Lower lobe of right lung (tissue), 2 donors: ENCODE measurements around the gene IMMP1L. TPM values are rescaled to one million over a fixed set of nuclear protein-coding genes. Genes with fewer than 3 reads are reported as not detected.

Experiments used
- ATAC-seq, 2 donors: fragments of 200-7000 bp; cut with Tn5 transposase; one replicate each; pipeline ENCODE4 v1.9.1; 2020 to 2022; ENCODE audit warnings: mild to moderate bottlenecking in 2 of 2, moderate library complexity in 2 of 2
- DNase-seq: peaks from one replicate; pipeline ENCODE4 v3.0.0-alpha.2; 2020
- H3K27ac ChIP-seq: fragments of 200-600 bp; one replicate; pipeline ENCODE4 v1.8.0; 2022
- H3K27me3 ChIP-seq: fragments of 200-600 bp; one replicate; pipeline ENCODE4 v1.8.0; 2022; ENCODE audit warnings: low read depth
- H3K36me3 ChIP-seq: fragments of 200-600 bp; one replicate; pipeline ENCODE4 v1.8.0; 2022; ENCODE audit warnings: mild to moderate bottlenecking
- H3K4me1 ChIP-seq: fragments of 200-600 bp; one replicate; pipeline ENCODE4 v1.8.0; 2022
- H3K4me3 ChIP-seq: fragments of 200-600 bp; one replicate; pipeline ENCODE4 v1.8.0; 2022; ENCODE audit warnings: mild to moderate bottlenecking
- H3K9me3 ChIP-seq: fragments of 200-600 bp; one replicate; pipeline ENCODE4 v1.8.0; 2022
- intact Hi-C: fragments of 100-400 bp; cut with DNase I; formaldehyde crosslinking; loops from one replicate; pipeline ENCODE4 v1.11.0; 2022
- total RNA-seq: library from RNA; stranded (reverse); fragmentation: NEBNext Ultra II Directional; extraction: Animal tissue kit (Norgen Biotek cat#: 25700); gene quantifications from one replicate; pipeline ENCODE4 v1.2.1, GENCODE V29; 2021
- TF ChIP-seq, protein P1 (sequence below): fragments of 200-600 bp; IDR thresholded peaks from one replicate; pipeline ENCODE4 v1.8.0; 2022; ENCODE audit warnings: antibody characterized with exemption, mild to moderate bottlenecking
- donor health status: DM: no; HTN: yes; CAD: no; lungs with severe emphysema.

The IMMP1L gene
- total RNA-seq, 1 donor from 2014 or later: 14.4 TPM

DNA sequence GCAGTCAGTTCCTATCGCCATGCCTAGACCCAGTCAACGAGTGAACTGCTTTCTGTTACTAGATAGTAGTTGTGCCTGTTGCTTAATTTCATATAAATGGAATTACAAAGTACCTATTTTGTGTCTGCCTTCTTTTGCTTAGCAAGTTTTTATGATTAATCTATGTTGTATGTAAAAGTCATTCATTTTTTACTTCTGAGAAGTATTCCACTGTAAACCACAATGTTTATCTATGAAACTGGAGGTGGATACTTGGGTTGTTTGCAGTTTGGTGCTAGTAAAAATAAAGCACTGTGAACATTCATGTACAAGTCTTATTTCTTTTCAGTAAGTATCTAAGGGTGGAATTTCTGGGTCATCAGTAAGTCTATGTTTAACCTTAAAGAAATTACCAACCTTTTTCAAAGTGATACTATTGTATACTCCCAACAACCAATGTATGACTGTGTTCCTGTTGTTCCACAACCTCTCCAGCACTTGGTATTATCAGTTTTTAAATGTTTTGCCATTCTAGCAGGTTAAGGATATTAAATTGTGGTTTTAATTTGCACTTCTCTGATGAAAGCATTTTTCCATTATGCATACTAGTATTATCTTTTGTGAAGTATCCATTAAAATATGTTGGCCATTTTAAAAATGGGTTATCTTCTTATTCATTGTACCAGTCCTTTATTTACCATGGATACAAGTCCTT lies 71.5 kb downstream of the IMMP1L start:
- no peak for ATAC-seq
- no peaks in the 10 kb centered on the region for H3K27me3 ChIP-seq
- no peak overlapping the region for H3K4me3 ChIP-seq
- H3K4me1 ChIP-seq: no peaks in the 10 kb centered on the region
- peaks cover 1% of the 10 kb centered on the region for H3K36me3 ChIP-seq
- DNase-seq: no peak
- TF ChIP-seq, protein P1, sequence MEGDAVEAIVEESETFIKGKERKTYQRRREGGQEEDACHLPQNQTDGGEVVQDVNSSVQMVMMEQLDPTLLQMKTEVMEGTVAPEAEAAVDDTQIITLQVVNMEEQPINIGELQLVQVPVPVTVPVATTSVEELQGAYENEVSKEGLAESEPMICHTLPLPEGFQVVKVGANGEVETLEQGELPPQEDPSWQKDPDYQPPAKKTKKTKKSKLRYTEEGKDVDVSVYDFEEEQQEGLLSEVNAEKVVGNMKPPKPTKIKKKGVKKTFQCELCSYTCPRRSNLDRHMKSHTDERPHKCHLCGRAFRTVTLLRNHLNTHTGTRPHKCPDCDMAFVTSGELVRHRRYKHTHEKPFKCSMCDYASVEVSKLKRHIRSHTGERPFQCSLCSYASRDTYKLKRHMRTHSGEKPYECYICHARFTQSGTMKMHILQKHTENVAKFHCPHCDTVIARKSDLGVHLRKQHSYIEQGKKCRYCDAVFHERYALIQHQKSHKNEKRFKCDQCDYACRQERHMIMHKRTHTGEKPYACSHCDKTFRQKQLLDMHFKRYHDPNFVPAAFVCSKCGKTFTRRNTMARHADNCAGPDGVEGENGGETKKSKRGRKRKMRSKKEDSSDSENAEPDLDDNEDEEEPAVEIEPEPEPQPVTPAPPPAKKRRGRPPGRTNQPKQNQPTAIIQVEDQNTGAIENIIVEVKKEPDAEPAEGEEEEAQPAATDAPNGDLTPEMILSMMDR: no peak
- H3K27ac ChIP-seq: no peak overlapping the region
- intact Hi-C loops: no loop called here
- no peaks in the 10 kb centered on the region for H3K9me3 ChIP-seq

DNA sequence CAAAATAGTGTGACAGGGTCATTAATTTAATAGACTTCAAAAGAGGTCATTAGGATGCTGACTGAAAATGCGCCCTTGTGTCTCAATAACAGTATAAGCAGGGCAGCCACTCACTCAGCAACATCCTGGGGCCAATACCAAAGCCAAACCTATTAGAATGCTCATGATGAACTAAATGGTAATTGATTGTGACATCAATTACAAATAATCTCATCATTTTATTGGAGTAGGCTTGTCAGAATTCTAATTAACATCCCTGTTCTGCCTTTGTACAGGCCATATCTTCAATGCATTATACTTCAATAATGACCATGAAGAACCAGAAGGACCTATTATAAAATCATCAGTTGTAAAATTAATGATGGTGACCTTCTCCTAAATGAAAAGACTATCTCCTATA lies 75.6 kb downstream of the IMMP1L start:
- H3K27me3 ChIP-seq: no peaks in the 10 kb centered on the region
- ATAC-seq: no peak
- intact Hi-C loops: no loop called here

DNA sequence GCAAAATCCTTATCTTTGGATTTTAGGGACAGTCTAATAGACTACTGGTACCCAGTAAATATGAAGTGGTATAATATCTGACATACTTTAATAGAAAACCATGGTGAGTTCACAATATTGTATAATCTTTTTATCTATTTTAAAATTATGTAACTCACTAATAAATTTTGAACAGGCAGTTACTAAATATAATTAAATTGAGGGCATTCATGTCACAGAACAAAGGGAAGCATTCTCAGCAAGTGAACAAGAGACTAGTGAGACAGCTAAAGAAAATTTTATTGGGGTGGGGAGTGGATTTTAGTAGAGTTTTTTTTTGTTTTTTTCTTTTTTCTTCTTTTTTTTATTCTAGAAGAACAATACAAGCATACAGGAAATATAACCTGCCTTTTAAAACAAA lies 84.8 kb downstream of the IMMP1L start:
- Histone ChIP-seq H3K9me3 (no peaks in the 10 kb centered on the region), H3K4me1 (no peaks in the 10 kb centered on the region), H3K4me3 (no peak overlapping the region), H3K27ac (no peak overlapping the region), H3K36me3 (peaks cover 8% of the 10 kb centered on the region), H3K27me3 (no peaks in the 10 kb centered on the region)
- ATAC-seq (no peak), DNase-seq (no peak)
- TF ChIP-seq, protein P1: no peak
- intact Hi-C loops: no loop called here

More for the DNA sequence above, 75.6 kb downstream of the IMMP1L start:
- no peaks in the 10 kb centered on the region for H3K4me1 ChIP-seq
- no peak overlapping the region for H3K27ac ChIP-seq
- no peak overlapping the region for H3K4me3 ChIP-seq
- TF ChIP-seq, protein P1: no peak
- no peaks in the 10 kb centered on the region for H3K9me3 ChIP-seq
- DNase-seq: no peak
- peaks cover 31% of the 10 kb centered on the region for H3K36me3 ChIP-seq

DNA sequence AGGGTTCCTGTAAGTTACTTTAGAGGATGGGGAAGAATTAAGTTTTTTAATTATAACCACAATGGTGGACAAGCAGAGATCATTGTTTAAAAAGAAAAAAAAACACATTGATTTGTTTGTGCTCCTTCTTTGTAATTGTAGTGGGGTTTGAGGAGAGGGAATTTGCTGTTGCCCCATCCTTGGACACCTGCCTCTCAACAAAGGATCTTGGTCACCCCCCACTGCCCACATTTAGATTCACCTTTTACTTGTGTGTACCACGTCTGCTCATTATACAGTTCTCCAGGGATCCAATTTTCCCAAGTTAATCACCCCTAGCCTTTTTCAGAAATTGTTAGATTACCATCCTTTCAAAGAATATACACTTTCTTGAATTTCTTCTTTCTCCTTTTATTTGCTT lies 86.7 kb downstream of the IMMP1L start:
- Histone ChIP-seq H3K4me1 (no peaks in the 10 kb centered on the region), H3K4me3 (no peak overlapping the region), H3K36me3 (peaks cover 4% of the 10 kb centered on the region), H3K27ac (no peak overlapping the region), H3K27me3 (no peaks in the 10 kb centered on the region), H3K9me3 (no peaks in the 10 kb centered on the region)
- intact Hi-C loops: no loop called here
- DNase-seq (no peak), ATAC-seq (no peak)
- TF ChIP-seq, protein P1: no peak

DNA sequence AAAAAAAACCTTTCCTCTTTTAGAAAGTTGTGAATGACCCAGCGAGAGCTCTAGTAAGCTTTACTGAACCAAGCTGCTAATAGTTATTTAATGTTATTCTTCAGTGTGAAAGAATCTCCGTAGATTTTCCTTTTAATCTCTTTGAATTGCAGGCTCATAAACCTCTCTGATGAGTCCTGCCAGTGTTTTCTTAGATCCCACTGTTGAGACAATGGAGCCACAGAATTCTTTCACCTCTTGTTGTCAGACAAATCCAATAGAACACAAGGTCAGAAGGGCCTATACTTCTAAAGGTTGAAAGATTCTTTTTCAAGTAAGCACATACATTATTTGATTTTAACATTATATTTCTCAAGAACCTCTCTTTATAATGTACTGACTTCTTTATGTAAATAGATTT lies 87.6 kb downstream of the IMMP1L start:
- DNase-seq: no peak
- H3K4me1 ChIP-seq: no peaks in the 10 kb centered on the region
- intact Hi-C loops: no loop called here
- H3K9me3 ChIP-seq: no peaks in the 10 kb centered on the region
- ATAC-seq: no peak
- TF ChIP-seq, protein P1: no peak
- H3K4me3 ChIP-seq: no peak overlapping the region
- no peaks in the 10 kb centered on the region for H3K27me3 ChIP-seq
- H3K27ac ChIP-seq: no peak overlapping the region
- peaks cover 4% of the 10 kb centered on the region for H3K36me3 ChIP-seq
